ENCODE results near the gene ROR2.

GRCh38 chr9:91972711-91973110, 22.7 kb upstream of the ROR2 start:
- no peak for TF ChIP-seq EZH2 (IDR thresholded peaks at IDR 0.05; ENCODE audit: borderline replicate concordance, low read length)
- TF ChIP-seq, protein P1, sequence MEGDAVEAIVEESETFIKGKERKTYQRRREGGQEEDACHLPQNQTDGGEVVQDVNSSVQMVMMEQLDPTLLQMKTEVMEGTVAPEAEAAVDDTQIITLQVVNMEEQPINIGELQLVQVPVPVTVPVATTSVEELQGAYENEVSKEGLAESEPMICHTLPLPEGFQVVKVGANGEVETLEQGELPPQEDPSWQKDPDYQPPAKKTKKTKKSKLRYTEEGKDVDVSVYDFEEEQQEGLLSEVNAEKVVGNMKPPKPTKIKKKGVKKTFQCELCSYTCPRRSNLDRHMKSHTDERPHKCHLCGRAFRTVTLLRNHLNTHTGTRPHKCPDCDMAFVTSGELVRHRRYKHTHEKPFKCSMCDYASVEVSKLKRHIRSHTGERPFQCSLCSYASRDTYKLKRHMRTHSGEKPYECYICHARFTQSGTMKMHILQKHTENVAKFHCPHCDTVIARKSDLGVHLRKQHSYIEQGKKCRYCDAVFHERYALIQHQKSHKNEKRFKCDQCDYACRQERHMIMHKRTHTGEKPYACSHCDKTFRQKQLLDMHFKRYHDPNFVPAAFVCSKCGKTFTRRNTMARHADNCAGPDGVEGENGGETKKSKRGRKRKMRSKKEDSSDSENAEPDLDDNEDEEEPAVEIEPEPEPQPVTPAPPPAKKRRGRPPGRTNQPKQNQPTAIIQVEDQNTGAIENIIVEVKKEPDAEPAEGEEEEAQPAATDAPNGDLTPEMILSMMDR (conservative IDR thresholded peaks at IDR 0.05 in 1 of 2, IDR thresholded peaks at IDR 0.05 in 1 of 2; ENCODE audit: extremely low read depth in 1 of 2, insufficient read depth in 1 of 2, low read depth in 1 of 2, low read length in 2 of 2) = no peak

Measured in mammary epithelial cell (primary cell).